PFSK-1 (cell line): ENCODE results near the gene MAP3K10.

ENCODE experiments used
- POLR2AphosphoS5 ChIP-seq: IDR thresholded peaks from 2 replicates; pipeline ENCODE4 v1.6.1; 2012; ENCODE audit warnings: low read depth, mild to moderate bottlenecking, control low read depth, low read length, moderate library complexity
- SIN3A ChIP-seq: IDR thresholded peaks from 2 replicates; pipeline ENCODE4 v1.6.1; 2012; ENCODE audit warnings: mild to moderate bottlenecking, low read length, moderate library complexity, borderline replicate concordance; ENCODE audit not compliant: insufficient read depth
- TAF1 ChIP-seq: IDR thresholded peaks from 2 replicates; pipeline ENCODE4 v1.6.1; 2012; ENCODE audit warnings: low read length, control low read depth, borderline replicate concordance; ENCODE audit not compliant: insufficient read depth
- TF ChIP-seq, protein P1 (sequence below), 2 experiments: IDR thresholded peaks; 2 replicates each; pipeline versions ENCODE4 v1.6.1 to v1.8.0; 2011 to 2012; ENCODE audit warnings: low read depth in 2 of 2, low read length in 2 of 2, control low read depth in 1 of 2, inconsistent platforms in 1 of 2, mild to moderate bottlenecking in 1 of 2, moderate library complexity in 1 of 2; ENCODE audit not compliant: insufficient read depth in 1 of 2

GRCh38 chr19:40223135-40223822 is 32.1 kb downstream of the MAP3K10 start:
- no peak for TF ChIP-seq POLR2AphosphoS5
- TF ChIP-seq TAF1: no peak
- TF ChIP-seq, protein P1, sequence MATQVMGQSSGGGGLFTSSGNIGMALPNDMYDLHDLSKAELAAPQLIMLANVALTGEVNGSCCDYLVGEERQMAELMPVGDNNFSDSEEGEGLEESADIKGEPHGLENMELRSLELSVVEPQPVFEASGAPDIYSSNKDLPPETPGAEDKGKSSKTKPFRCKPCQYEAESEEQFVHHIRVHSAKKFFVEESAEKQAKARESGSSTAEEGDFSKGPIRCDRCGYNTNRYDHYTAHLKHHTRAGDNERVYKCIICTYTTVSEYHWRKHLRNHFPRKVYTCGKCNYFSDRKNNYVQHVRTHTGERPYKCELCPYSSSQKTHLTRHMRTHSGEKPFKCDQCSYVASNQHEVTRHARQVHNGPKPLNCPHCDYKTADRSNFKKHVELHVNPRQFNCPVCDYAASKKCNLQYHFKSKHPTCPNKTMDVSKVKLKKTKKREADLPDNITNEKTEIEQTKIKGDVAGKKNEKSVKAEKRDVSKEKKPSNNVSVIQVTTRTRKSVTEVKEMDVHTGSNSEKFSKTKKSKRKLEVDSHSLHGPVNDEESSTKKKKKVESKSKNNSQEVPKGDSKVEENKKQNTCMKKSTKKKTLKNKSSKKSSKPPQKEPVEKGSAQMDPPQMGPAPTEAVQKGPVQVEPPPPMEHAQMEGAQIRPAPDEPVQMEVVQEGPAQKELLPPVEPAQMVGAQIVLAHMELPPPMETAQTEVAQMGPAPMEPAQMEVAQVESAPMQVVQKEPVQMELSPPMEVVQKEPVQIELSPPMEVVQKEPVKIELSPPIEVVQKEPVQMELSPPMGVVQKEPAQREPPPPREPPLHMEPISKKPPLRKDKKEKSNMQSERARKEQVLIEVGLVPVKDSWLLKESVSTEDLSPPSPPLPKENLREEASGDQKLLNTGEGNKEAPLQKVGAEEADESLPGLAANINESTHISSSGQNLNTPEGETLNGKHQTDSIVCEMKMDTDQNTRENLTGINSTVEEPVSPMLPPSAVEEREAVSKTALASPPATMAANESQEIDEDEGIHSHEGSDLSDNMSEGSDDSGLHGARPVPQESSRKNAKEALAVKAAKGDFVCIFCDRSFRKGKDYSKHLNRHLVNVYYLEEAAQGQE (IDR thresholded peaks at IDR 0.05; ENCODE audit: insufficient read depth in 1 of 2, low read depth in 2 of 2, low read length in 2 of 2): no peak
- no peak for TF ChIP-seq SIN3A
